Thymus (tissue), 14 donors: ENCODE data around the gene RGS9. TPM values are rescaled to one million over a fixed set of nuclear protein-coding genes. Genes with fewer than 3 reads are reported as not detected.
A peak's percentile ranks its signal among the peaks of the same experiment; 100 is the strongest.
"Not testable (repeated sequence)": the region's sequence is repeated elsewhere in the genome, so short reads cannot be mapped to it uniquely, and the experiment has no call there.

Experiments
- DNase-seq, 9 donors: peaks; one replicate each; pipeline ENCODE4 v3.0.0-alpha.2; 2013; ENCODE audit warnings: low spot score in 9 of 9, low read depth in 6 of 9, missing footprints in 1 of 9
- H3K27ac ChIP-seq, 2 donors: one replicate each; pipeline ENCODE4 v1.5.1; 2013; ENCODE audit warnings: control low read depth in 1 of 2, low read depth in 1 of 2, low read length in 1 of 2, mild to moderate bottlenecking in 1 of 2, moderate library complexity in 1 of 2
- H3K27me3 ChIP-seq, 2 donors: one replicate each; pipeline ENCODE4 v1.5.1; 2013; ENCODE audit warnings: low read length in 1 of 2; ENCODE audit not compliant: control insufficient read depth in 2 of 2, insufficient read depth in 1 of 2
- H3K36me3 ChIP-seq, 2 donors: one replicate each; pipeline ENCODE4 v1.5.1; 2013; ENCODE audit warnings: low read length in 1 of 2, mild to moderate bottlenecking in 1 of 2, moderate library complexity in 1 of 2; ENCODE audit not compliant: control insufficient read depth in 2 of 2, insufficient read depth in 2 of 2
- H3K4me1 ChIP-seq, 2 donors: one replicate each; pipeline ENCODE4 v1.5.1; 2013; ENCODE audit warnings: low read length in 2 of 2; ENCODE audit not compliant: control insufficient read depth in 2 of 2, insufficient read depth in 2 of 2
- H3K4me3 ChIP-seq, 2 donors: one replicate each; pipeline ENCODE4 v1.5.1; 2013; ENCODE audit warnings: low read length in 2 of 2, control low read depth in 1 of 2, mild to moderate bottlenecking in 1 of 2
- H3K9me3 ChIP-seq, 2 donors: one replicate each; pipeline ENCODE4 v1.5.1; 2013; ENCODE audit warnings: low read length in 1 of 2, mild to moderate bottlenecking in 1 of 2; ENCODE audit not compliant: control insufficient read depth in 2 of 2, insufficient read depth in 1 of 2
- WGBS: extraction: QIAGEN DNeasy Blood & Tissue Kit; methylation state at CpG from one replicate; pipeline ENCODE4 v1.1.7; 2013; 5-methylcytosine and 5-hydroxymethylcytosine counted together
- long read RNA-seq, 10 donors: transcript quantifications; one replicate each; lab custom pipeline, GENCODE V29; 2026
- polyA plus RNA-seq: library from polyadenylated mRNA; stranded (reverse); fragments of 200-250 nt; gene quantifications from one replicate; pipeline ENCODE4 v1.2.3, GENCODE V29; 2013
- total RNA-seq: library from RNA; stranded (reverse); fragments of 120-200 nt; gene quantifications from one replicate; pipeline ENCODE4 v1.2.4, GENCODE V29; 2013
- donor health status: healthy.

Gene RGS9
- total RNA-seq (1.9 TPM), polyA plus RNA-seq (2.6 TPM)
- long read RNA-seq, donor 1, partial matches to known transcripts, result 0 of 1 reads
- long read RNA-seq, donor 1, other reads (novel, unspliced or antisense), result 0 of 1 reads
- long read RNA-seq, donor 2, result 0 reads
- long read RNA-seq, donor 3, partial matches to known transcripts, result 0 of 4 reads
- long read RNA-seq, donor 3, other reads (novel, unspliced or antisense), result 0 of 4 reads
- long read RNA-seq, donor 4, partial matches to known transcripts, result 0 of 1 reads
- long read RNA-seq, donor 4, other reads (novel, unspliced or antisense), result 0 of 1 reads
- long read RNA-seq, donor 5, partial matches to known transcripts, result 0 of 1 reads
- long read RNA-seq, donor 5, other reads (novel, unspliced or antisense), result 0 of 1 reads
- long read RNA-seq, donor 6, partial matches to known transcripts, result 0 of 2 reads
- long read RNA-seq, donor 6, other reads (novel, unspliced or antisense), result 0 of 2 reads
- long read RNA-seq, donor 7, result 0 reads
- long read RNA-seq, donor 8, partial matches to known transcripts, result 0 of 1 reads
- long read RNA-seq, donor 8, other reads (novel, unspliced or antisense), result 0 of 1 reads
- long read RNA-seq, donor 9, partial matches to known transcripts, result 0 of 1 reads
- long read RNA-seq, donor 9, other reads (novel, unspliced or antisense), result 0 of 1 reads
- long read RNA-seq, donor 10, partial matches to known transcripts, result 0 of 1 reads
- long read RNA-seq, donor 10, other reads (novel, unspliced or antisense), result 0 of 1 reads

DNA sequence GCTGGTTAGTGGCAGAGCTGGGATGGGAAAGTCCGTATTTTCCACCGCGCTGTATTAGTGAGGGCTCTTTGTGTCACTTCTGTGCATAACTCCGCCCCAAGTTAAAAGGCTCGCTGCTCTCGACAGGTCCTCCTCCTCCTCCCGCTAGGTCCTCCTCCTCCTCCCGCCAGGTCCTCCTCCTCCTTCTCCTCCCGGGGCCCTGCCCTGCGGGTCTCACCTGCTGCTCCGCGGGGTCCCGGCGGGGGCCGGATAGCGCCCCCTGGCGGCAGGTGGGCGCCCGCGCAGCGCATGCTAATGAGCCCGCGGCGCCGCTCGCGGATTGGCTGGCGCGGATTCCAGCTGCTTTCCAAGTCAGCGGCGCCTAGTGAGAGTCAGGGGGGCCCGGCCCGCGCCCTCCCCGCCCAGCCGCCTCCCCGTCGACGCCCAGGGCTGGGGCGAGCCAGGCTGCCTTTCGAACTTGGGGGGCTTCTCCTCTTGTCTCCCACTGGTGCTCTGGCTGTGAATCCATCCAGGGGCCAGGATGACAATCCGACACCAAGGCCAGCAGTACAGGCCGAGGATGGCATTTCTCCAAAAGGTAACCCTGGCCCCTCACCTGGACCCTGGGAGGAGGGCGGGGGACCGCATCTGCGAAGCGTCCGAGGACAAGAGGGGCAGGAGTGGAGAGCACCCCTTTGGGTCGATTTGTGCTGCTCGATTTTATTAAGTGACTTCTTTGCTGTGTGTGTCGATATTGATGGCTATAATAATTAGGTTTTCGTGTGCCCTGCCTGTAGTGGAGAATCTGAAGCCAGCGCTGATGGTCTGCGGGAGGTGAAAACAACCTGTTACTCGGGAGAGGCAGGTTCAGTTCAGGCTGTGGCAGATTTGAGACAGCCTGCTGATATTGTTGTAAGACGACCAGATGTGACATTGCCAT is at the start of gene RGS9:
Gene RGS9, plus strand, starts transcription at position 350 of the 919 bp plus-strand sequence. Its CDS starts 171 bp downstream, at position 521.
- 8% methylated on average over 56 of the region's 56 CpGs for WGBS
- H3K27ac ChIP-seq, result no peak within 1 kb of the TSS
- peaks cover 11 to 35% of the 10 kb centered on the region in 2 donors for H3K4me1 ChIP-seq
- no peaks in the 10 kb centered on the region for H3K9me3 ChIP-seq
- no peaks in the 10 kb centered on the region for H3K36me3 ChIP-seq
- H3K27me3 ChIP-seq, result peaks cover 0 to 3% of the 10 kb centered on the region in 2 donors
- peak; percentile 59 to 93 (median 85) for DNase-seq
- H3K4me3 ChIP-seq, result peak within 1 kb of the TSS; percentile 40 to 45

- Histone ChIP-seq H3K27ac (no peak overlapping the region), H3K27me3 (peaks cover 0 to 3% of the 10 kb centered on the region in 2 donors), H3K9me3 (peaks cover 0 to under 1% of the 10 kb centered on the region in 2 donors), H3K4me3 (no peak overlapping the region), H3K36me3 (no peaks in the 10 kb centered on the region), H3K4me1 (no peaks in the 10 kb centered on the region)
- DNase-seq, result no peak
- WGBS, result 89% methylated on average over 4 of the region's 4 CpGs
These were observed 48.4 kb upstream of the RGS9 start for GRCh38 chr17:65088621-65089360.

DNA sequence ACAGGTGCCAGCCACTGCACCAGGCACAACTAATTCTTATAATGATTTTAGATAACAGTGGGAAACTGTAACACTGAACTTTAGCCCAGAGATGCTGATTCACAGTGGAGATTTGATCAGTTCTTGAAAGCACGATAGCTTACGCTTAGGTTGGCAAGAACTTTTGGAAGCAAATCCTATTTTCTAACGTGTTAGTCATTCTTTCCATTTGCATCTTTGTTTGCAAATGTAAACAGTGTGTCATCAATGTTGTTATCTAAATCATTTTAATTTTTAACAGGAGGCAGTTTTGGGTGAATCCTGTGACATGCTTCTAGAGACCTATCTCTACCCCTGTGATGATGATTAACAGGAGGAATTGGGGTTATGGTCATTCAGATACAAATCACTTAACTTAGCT is 44.9 kb upstream of the RGS9 start:
- WGBS, result 97% methylated on average over 3 of the region's 3 CpGs
- no peak for DNase-seq
- Histone ChIP-seq H3K36me3 (no peaks in the 10 kb centered on the region), H3K27me3 (no peaks in the 10 kb centered on the region), H3K4me1 (no peaks in the 10 kb centered on the region), H3K27ac (no peak overlapping the region), H3K4me3 (no peak overlapping the region), H3K9me3 (peaks cover 0 to 7% of the 10 kb centered on the region in 2 donors)

DNA sequence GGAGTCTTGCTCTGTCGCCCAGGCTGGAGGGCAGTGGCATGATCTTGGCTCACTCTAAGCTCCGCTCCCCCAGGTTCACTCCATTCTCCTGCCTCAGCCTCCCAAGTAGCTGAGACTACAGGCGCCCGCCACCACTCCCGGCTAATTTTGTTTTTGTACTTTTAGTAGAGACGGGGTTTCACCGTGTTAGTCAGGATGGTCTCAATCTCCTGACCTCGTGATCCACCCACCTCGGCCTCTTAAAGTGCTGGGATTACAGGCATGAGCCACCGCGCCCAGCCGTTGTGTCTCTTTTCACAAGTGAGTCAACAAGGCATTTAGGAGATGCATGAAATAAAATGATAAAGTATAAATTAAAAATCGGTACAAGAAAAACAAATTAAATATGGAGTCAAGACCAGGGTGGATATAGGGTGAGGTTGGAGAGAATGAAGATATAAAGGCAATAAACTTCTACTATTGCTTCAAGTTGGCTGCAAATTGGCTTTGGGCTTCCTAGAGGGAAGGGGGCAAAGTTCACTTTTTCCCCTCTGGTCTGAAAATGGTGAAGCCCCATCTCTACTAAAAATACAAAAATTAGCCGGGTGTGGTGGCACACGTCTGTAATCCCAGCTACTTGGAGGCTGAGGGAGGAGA is 44.3 kb upstream of the RGS9 start:
- H3K9me3 ChIP-seq, H3K4me1 ChIP-seq, H3K27ac ChIP-seq, DNase-seq, H3K4me3 ChIP-seq, H3K27me3 ChIP-seq, H3K36me3 ChIP-seq: not testable (repeated sequence)
- WGBS, result 99% methylated on average over 15 of the region's 15 CpGs

DNA sequence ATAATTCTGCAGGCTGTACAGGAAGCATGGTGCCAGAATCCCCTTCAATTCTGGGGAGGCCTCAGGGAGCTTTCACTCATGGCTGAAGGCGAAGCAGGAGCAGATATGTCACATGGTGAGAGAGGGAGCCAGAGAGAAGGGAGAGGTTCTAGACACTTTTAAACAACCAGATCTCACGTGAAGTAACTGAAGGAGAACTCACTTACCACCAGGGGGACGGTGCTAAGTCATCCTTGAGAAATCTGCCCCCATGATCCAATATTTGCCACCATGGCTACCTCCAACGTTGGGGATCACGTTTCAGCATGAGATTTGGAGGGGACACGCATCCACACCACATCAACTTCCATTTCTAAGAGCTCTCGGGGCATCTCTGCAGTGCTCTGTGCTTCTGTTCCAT is 43.2 kb upstream of the RGS9 start:
- Histone ChIP-seq H3K27ac (no peak overlapping the region), H3K27me3 (no peaks in the 10 kb centered on the region), H3K36me3 (no peaks in the 10 kb centered on the region), H3K9me3 (peaks cover 0 to 7% of the 10 kb centered on the region in 2 donors), H3K4me1 (no peaks in the 10 kb centered on the region), H3K4me3 (no peak overlapping the region)
- 96% methylated on average over 7 of the region's 7 CpGs for WGBS
- no peak for DNase-seq

- DNase-seq, result no peak
- Histone ChIP-seq H3K27ac (no peak overlapping the region), H3K9me3 (peaks cover 0 to 7% of the 10 kb centered on the region in 2 donors), H3K27me3 (no peaks in the 10 kb centered on the region), H3K4me3 (no peak overlapping the region), H3K36me3 (no peaks in the 10 kb centered on the region), H3K4me1 (peaks cover 5% of the 10 kb centered on the region in 2 donors)
- 96% methylated on average over 1 of the region's 1 CpG for WGBS
These were observed 41.7 kb upstream of the RGS9 start for GRCh38 chr17:65095465-65095864.

DNA sequence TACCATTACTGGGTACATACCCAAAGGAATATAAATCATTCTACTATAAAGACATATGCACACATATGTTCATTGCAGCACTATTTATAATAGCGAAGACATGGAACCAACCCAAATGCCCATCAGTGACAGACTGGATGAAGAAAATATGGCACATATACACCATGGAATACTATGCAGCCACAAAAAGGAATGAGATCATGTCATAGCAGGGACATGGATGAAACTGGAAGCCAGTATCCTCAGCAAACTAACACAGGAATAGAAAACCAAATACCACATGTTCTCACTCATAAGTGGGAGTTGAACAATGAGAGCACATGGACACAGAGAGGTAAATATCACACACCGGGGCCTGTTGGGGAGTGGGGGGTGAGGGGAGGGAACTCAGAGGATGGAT is 40.8 kb upstream of the RGS9 start:
- H3K27ac ChIP-seq, DNase-seq, H3K9me3 ChIP-seq, H3K27me3 ChIP-seq, H3K36me3 ChIP-seq, H3K4me3 ChIP-seq: not testable (repeated sequence)
- WGBS, result 99% methylated on average over 2 of the region's 2 CpGs
- H3K4me1 ChIP-seq, result peaks cover 12 to 13% of the 10 kb centered on the region in 2 donors

GRCh38 chr17:65097110-65097509 is 40.1 kb upstream of the RGS9 start:
- Histone ChIP-seq H3K27ac (no peak overlapping the region), H3K4me3 (no peak overlapping the region), H3K4me1 (peaks cover 13 to 14% of the 10 kb centered on the region in 2 donors), H3K36me3 (no peaks in the 10 kb centered on the region), H3K27me3 (no peaks in the 10 kb centered on the region), H3K9me3 (peaks cover 0 to 7% of the 10 kb centered on the region in 2 donors)
- DNase-seq, result no peak
- WGBS, result 98% methylated on average over 2 of the region's 2 CpGs
